GM18951 (cell line): ENCODE data around the gene BICRAL.

Experiments
- POLR2A ChIP-seq: IDR thresholded peaks from 4 replicates; pipeline ENCODE4 v1.6.1; 2011; ENCODE audit warnings: mild to moderate bottlenecking; ENCODE audit not compliant: insufficient read length, insufficient read depth; ENCODE audit errors: extremely low read depth
- in situ Hi-C: fragments of 300-500 bp; cut with MboI; formaldehyde crosslinking; loops from one replicate; pipeline ENCODE4 v1.12.0; 2022; ENCODE audit warnings: low sequenced_read_pairs, mixed read lengths, inconsistent platforms; ENCODE audit not compliant: unreplicated experiment

The BICRAL gene

GRCh38 chr6:42751055-42751454 is 30.8 kb upstream of the BICRAL start:
- TF ChIP-seq POLR2A: no peak
- in situ Hi-C loops: no loop called here

- TF ChIP-seq POLR2A: no peak
- in situ Hi-C loops: no loop called here
These were observed 27.1 kb upstream of the BICRAL start for GRCh38 chr6:42754759-42755158.

- in situ Hi-C loops: no loop called here
- TF ChIP-seq POLR2A: no peak
These were observed 25.1 kb upstream of the BICRAL start for GRCh38 chr6:42756722-42757121.

GRCh38 chr6:42758756-42759430 is 23.0 kb upstream of the BICRAL start:
- in situ Hi-C loops: no loop called here
- no peak for TF ChIP-seq POLR2A

- TF ChIP-seq POLR2A: no peak
- in situ Hi-C loops: no loop called here
These were observed 20.4 kb upstream of the BICRAL start for GRCh38 chr6:42761287-42762067.

- no peak for TF ChIP-seq POLR2A
- in situ Hi-C loops: no loop called here
These were observed 19.4 kb upstream of the BICRAL start for GRCh38 chr6:42762426-42762859.

- no peak for TF ChIP-seq POLR2A
These were observed 18.9 kb upstream of the BICRAL start for GRCh38 chr6:42762950-42763349.

GRCh38 chr6:42764911-42765648 is 16.8 kb upstream of the BICRAL start:
- in situ Hi-C loops: no loop called here
- no peak for TF ChIP-seq POLR2A

More at GRCh38 chr6:42762950-42763349, 18.9 kb upstream of the BICRAL start:
- in situ Hi-C loops: no loop called here

- TF ChIP-seq POLR2A: no peak
- in situ Hi-C loops: no loop called here
These were observed 15.6 kb upstream of the BICRAL start for GRCh38 chr6:42766163-42766670.

- in situ Hi-C loops: no loop called here
- no peak for TF ChIP-seq POLR2A
These were observed 12.8 kb upstream of the BICRAL start for GRCh38 chr6:42769051-42769450.

- TF ChIP-seq POLR2A: no peak
- in situ Hi-C loops: no loop called here
These were observed 12.0 kb upstream of the BICRAL start for GRCh38 chr6:42769836-42770235.

- in situ Hi-C loops: no loop called here
- no peak for TF ChIP-seq POLR2A
These were observed 10.1 kb upstream of the BICRAL start for GRCh38 chr6:42771741-42772100.

GRCh38 chr6:42774201-42774600 is 7.7 kb upstream of the BICRAL start:
- TF ChIP-seq POLR2A: no peak
- in situ Hi-C loops: no loop called here
